H1 (cell line): ENCODE results near the gene MTNR1B. TPM values are rescaled to one million over a fixed set of nuclear protein-coding genes. Genes with fewer than 3 reads are reported as not detected.

ENCODE experiments used
- polyA plus RNA-seq, 7 experiments: library from polyadenylated mRNA; depleted of rRNA in 3 of 7; stranded (reverse) in 5 of 7; unstranded in 2 of 7; fragments of >200 nt in 5 of 7; fragments of 200-250 nt in 2 of 7; gene quantifications; 1 replicate in 5 of 7; 2 replicates in 1 of 7; 4 replicates in 1 of 7; pipeline versions ENCODE4 v1.2.1 to v1.2.3, GENCODE V29; 2011 to 2013; ENCODE audit warnings: missing spikeins in 2 of 7, mixed read lengths in 2 of 7
- small RNA-seq: library from polyadenylated mRNA; stranded (forward); fragments of <200 nt; extraction: miRNeasy Mini kit (QIAGEN cat#:217004); gene quantifications from one replicate; pipeline ENCODE3, GENCODE V24; 2013; ENCODE audit not compliant: insufficient read depth
- total RNA-seq: library from RNA; stranded (reverse); fragmentation: NEBNext Ultra II Directional; extraction: Animal tissue kit (Norgen Biotek cat#: 25700); gene quantifications from 2 replicates; pipeline ENCODE4 v1.2.1, GENCODE V29; 2021

MTNR1B gene
- total and polyA plus RNA-seq, 2 of the 8 experiments (the other 6 are each of a cell fraction or from before 2014, with no cell fraction given), result 0.08 TPM; not detected in 1

Small RNA genes lying within 50 kb of the gene (small RNA-seq; reads per million reads assigned to genes)
- not detected for gene SNRPGP16

Other genes with a start within 250 kb of the MTNR1B start
- gene SLC36A4, start 228.3 kb downstream of the MTNR1B start, total RNA-seq, result 22.7 and 24.4 TPM in 2 replicates
- 7.3 and 10.2 TPM in 2 replicates for gene SLC36A4, start 228.3 kb downstream of the MTNR1B start, polyA plus RNA-seq (2011; rRNA removed)